IMR-90 (cell line): ENCODE results near the gene S100A11. TPM values are rescaled to one million over a fixed set of nuclear protein-coding genes. Genes with fewer than 3 reads are reported as not detected.

Source experiments
- ATAC-seq: fragments of 200-7000 bp; cut with Tn5 transposase; 2 replicates; pipeline ENCODE4 v1.9.1; 2020; ENCODE audit warnings: low read depth, mild to moderate bottlenecking, moderate library complexity
- BruUV-seq: library from RNA; stranded (reverse); fragments of 400-500 nt; replicated peaks from 2 replicates; lab custom pipeline; 2021; lab: Mats Ljungman, UMichigan
- CTCF ChIA-PET: fragments of 300-600 bp; formaldehyde crosslinking; extraction: SDS; loops from one replicate; lab custom pipeline; 2021; ENCODE audit warnings: antibody characterized with exemption; lab: Yijun Ruan, JAX
- POLR2A ChIA-PET: fragments of 300-600 bp; sonication (Branson Sonifier 250); formaldehyde crosslinking; loops from one replicate; lab custom pipeline; 2022; ENCODE audit warnings: antibody characterized with exemption; ENCODE audit not compliant: unreplicated experiment; lab: Charles Lee
- DNase-seq: peaks from one replicate; pipeline ENCODE4 v3.0.0; 2013
- H2AFZ ChIP-seq: replicated peaks from 2 replicates; pipeline ENCODE3; 2013; ENCODE audit warnings: low read length, mild to moderate bottlenecking; ENCODE audit not compliant: poor library complexity
- H2AK5ac ChIP-seq: 2 replicates; pipeline ENCODE4 v1.6.1; 2013; ENCODE audit warnings: low read depth, low read length, inconsistent platforms
- H2AK9ac ChIP-seq: replicated peaks from 2 replicates; pipeline ENCODE3; 2013; ENCODE audit warnings: mild to moderate bottlenecking, low read depth, low read length, moderate library complexity; ENCODE audit not compliant: poor library complexity
- H2BK120ac ChIP-seq: 2 replicates; pipeline ENCODE4 v1.6.1; 2013; ENCODE audit warnings: low read depth, low read length, inconsistent platforms
- H2BK15ac ChIP-seq: 3 replicates; pipeline ENCODE4 v1.6.1; 2013; ENCODE audit warnings: low read depth, low read length, inconsistent platforms
- H2BK20ac ChIP-seq: 2 replicates; pipeline ENCODE4 v1.6.1; 2013; ENCODE audit warnings: low read depth, mild to moderate bottlenecking, inconsistent platforms, low read length, moderate library complexity
- H2BK5ac ChIP-seq: 2 replicates; pipeline ENCODE4 v1.6.1; 2013; ENCODE audit warnings: mild to moderate bottlenecking, low read depth, low read length, inconsistent platforms; ENCODE audit not compliant: poor library complexity, severe bottlenecking
- H3K14ac ChIP-seq: replicated peaks from 2 replicates; pipeline ENCODE4 v1.6.1; 2013; ENCODE audit warnings: low read depth, low read length, inconsistent platforms
- H3K18ac ChIP-seq: 2 replicates; pipeline ENCODE4 v1.6.1; 2013; ENCODE audit warnings: low read depth, low read length, control low read depth
- H3K23ac ChIP-seq: 2 replicates; pipeline ENCODE4 v1.6.1; 2013; ENCODE audit warnings: low read depth, low read length, inconsistent platforms
- H3K27ac ChIP-seq: 2 replicates; pipeline ENCODE4 v1.5.1; 2013; ENCODE audit warnings: mild to moderate bottlenecking, control low read depth, low read length; ENCODE audit not compliant: insufficient read depth
- H3K27me3 ChIP-seq: 2 replicates; pipeline ENCODE4 v1.6.1; 2013; ENCODE audit warnings: low read length; ENCODE audit not compliant: control insufficient read depth, insufficient read depth
- H3K36me3 ChIP-seq: 2 replicates; pipeline ENCODE4 v1.6.1; 2013; ENCODE audit warnings: low read length, mixed read lengths; ENCODE audit not compliant: control insufficient read depth, insufficient read depth
- H3K4ac ChIP-seq: 2 replicates; pipeline ENCODE4 v1.6.1; 2013; ENCODE audit warnings: low read depth, low read length, inconsistent platforms
- H3K4me1 ChIP-seq: 2 replicates; pipeline ENCODE4 v1.6.1; 2013; ENCODE audit warnings: low read length, mixed read lengths; ENCODE audit not compliant: control insufficient read depth, insufficient read depth
- H3K4me2 ChIP-seq: 2 replicates; pipeline ENCODE4 v1.6.1; 2013; ENCODE audit warnings: low read depth, mild to moderate bottlenecking, control low read depth, low read length, moderate library complexity
- H3K4me3 ChIP-seq: 2 replicates; pipeline ENCODE4 v1.5.1; 2013; ENCODE audit warnings: low read depth, mild to moderate bottlenecking, control low read depth, low read length, moderate library complexity; ENCODE audit not compliant: insufficient read depth
- H3K56ac ChIP-seq: 2 replicates; pipeline ENCODE4 v1.6.1; 2013; ENCODE audit warnings: low read length, inconsistent platforms; ENCODE audit not compliant: insufficient read depth; ENCODE audit errors: extremely low read depth
- H3K79me1 ChIP-seq, 2 experiments: 2 replicates each; pipeline ENCODE4 v1.6.1; 2013; ENCODE audit warnings: low read length in 2 of 2, inconsistent platforms in 1 of 2, low read depth in 1 of 2
- H3K9ac ChIP-seq: 2 replicates; pipeline ENCODE4 v1.6.1; 2013; ENCODE audit warnings: low read depth, low read length, control low read depth
- H3K9me1 ChIP-seq: 2 replicates; pipeline ENCODE4 v1.6.1; 2013; ENCODE audit warnings: low read length, inconsistent platforms; ENCODE audit not compliant: insufficient read depth
- H3K9me3 ChIP-seq: 2 replicates; pipeline ENCODE4 v1.6.1; 2013; ENCODE audit warnings: low read length; ENCODE audit not compliant: control insufficient read depth, insufficient read depth
- H4K20me1 ChIP-seq: 2 replicates; pipeline ENCODE4 v1.6.1; 2013; ENCODE audit warnings: low read length, inconsistent platforms; ENCODE audit not compliant: insufficient read depth
- H4K5ac ChIP-seq: 2 replicates; pipeline ENCODE4 v1.6.1; 2013; ENCODE audit warnings: mild to moderate bottlenecking, low read depth, low read length, control low read depth
- H4K8ac ChIP-seq, 2 experiments: 2 replicates each; pipeline ENCODE4 v1.6.1; 2013; ENCODE audit warnings: low read depth in 2 of 2, low read length in 2 of 2, control low read depth in 1 of 2, inconsistent platforms in 1 of 2
- H4K91ac ChIP-seq: 2 replicates; pipeline ENCODE4 v1.6.1; 2013; ENCODE audit warnings: low read depth, low read length, inconsistent platforms; ENCODE audit not compliant: insufficient read depth
- BHLHE40 ChIP-seq: fragments of 150-350 bp; IDR thresholded peaks from 2 replicates; pipeline ENCODE4 v1.6.1; 2016; ENCODE audit warnings: mild to moderate bottlenecking, low read depth, low read length
- CEBPB ChIP-seq: IDR thresholded peaks from 2 replicates; pipeline ENCODE4 v1.6.1; 2012; ENCODE audit warnings: low read depth, low read length, improper control_type of control experiment
- CTCF ChIP-seq: conservative IDR thresholded peaks from 2 replicates; pipeline ENCODE4 v1.5.1; 2012; ENCODE audit warnings: mild to moderate bottlenecking, low read depth, low read length, improper control_type of control experiment
- ELK1 ChIP-seq: fragments of 150-350 bp; IDR thresholded peaks from 2 replicates; pipeline ENCODE4 v1.6.1; 2016; ENCODE audit warnings: low read depth, mild to moderate bottlenecking, low read length, moderate library complexity, borderline replicate concordance
- MAZ ChIP-seq: IDR thresholded peaks from 2 replicates; pipeline ENCODE4 v1.6.1; 2012; ENCODE audit warnings: low read depth, mild to moderate bottlenecking, low read length, improper control_type of control experiment, moderate library complexity, borderline replicate concordance
- MXI1 ChIP-seq: IDR thresholded peaks from 2 replicates; pipeline ENCODE4 v1.6.1; 2012; ENCODE audit warnings: low read depth, mild to moderate bottlenecking, low read length, moderate library complexity, borderline replicate concordance
- NFE2L2 ChIP-seq: fragments of 150-350 bp; IDR thresholded peaks from 2 replicates; pipeline ENCODE4 v1.6.1; 2016; ENCODE audit warnings: low read depth, mild to moderate bottlenecking, low read length
- POLR2A ChIP-seq: IDR thresholded peaks from 2 replicates; pipeline ENCODE4 v1.6.1; 2012; ENCODE audit warnings: mild to moderate bottlenecking, low read depth, low read length
- RAD21 ChIP-seq: IDR thresholded peaks from 2 replicates; pipeline ENCODE4 v1.6.1; 2012; ENCODE audit warnings: low read length, improper control_type of control experiment
- RCOR1 ChIP-seq: IDR thresholded peaks from 2 replicates; pipeline ENCODE4 v1.6.1; 2012; ENCODE audit warnings: mild to moderate bottlenecking, low read length, improper control_type of control experiment; ENCODE audit not compliant: insufficient replicate concordance
- USF2 ChIP-seq: fragments of 150-350 bp; IDR thresholded peaks from 2 replicates; pipeline ENCODE4 v1.6.1; 2017; ENCODE audit warnings: mild to moderate bottlenecking, antibody characterized with exemption, low read length, low read depth
- WGBS, 2 experiments: methylation state at CpG; one replicate each; pipeline versions ENCODE4 v1.1.5 to v1.1.7; 2013; ENCODE audit warnings: missing lambda C conversion rate in 2 of 2; ENCODE audit not compliant: insufficient read length in 1 of 2; ENCODE audit errors: extremely low coverage in 2 of 2; 5-methylcytosine and 5-hydroxymethylcytosine counted together
- dilution Hi-C: fragments of 300-500 bp; cut with HindIII; formaldehyde crosslinking; loops from one replicate; pipeline ENCODE4 v1.14.3; 2018; ENCODE audit warnings: low sequenced_read_pairs; ENCODE audit not compliant: unreplicated experiment
- in situ Hi-C: fragments of 300-500 bp; cut with MboI; formaldehyde crosslinking; loops from 3 replicates; pipeline ENCODE4 v1.14.3; 2019; ENCODE audit warnings: low sequenced_read_pairs, inconsistent platforms, mixed read lengths
- intact Hi-C: fragments of 100-400 bp; cut with micrococcal nuclease; formaldehyde crosslinking; loops from 2 replicates; pipeline ENCODE4 v1.10.0; 2022
- polyA plus RNA-seq, 3 experiments: library from polyadenylated mRNA; depleted of rRNA; stranded (reverse); fragments of >200 nt; gene quantifications; 2 replicates each; pipeline ENCODE4 v1.2.3, GENCODE V29; 2012; ENCODE audit warnings: low replicate concordance in 1 of 3
- total RNA-seq: library from RNA; depleted of rRNA; stranded (reverse); fragments of >200 nt; gene quantifications from 2 replicates; pipeline ENCODE4 v1.2.3, GENCODE V29; 2012

The S100A11 gene
- total and polyA plus RNA-seq, 2 of the 4 experiments (the other 2 are of a cell fraction) = 167 to 1,402 TPM

- H3K4me3 ChIP-seq = peak overlapping the region; percentile 77
- peaks cover 11% of the 10 kb centered on the region for H3K27me3 ChIP-seq
- peaks cover 20 to 33% of the 10 kb centered on the region in 2 experiments for H3K79me1 ChIP-seq
- WGBS, 2 experiments = 33% methylated on average over 4 of the region's 17 CpGs; no CpG with 5 or more reads in 1 of the 2 experiments
- peak overlapping the region; percentile 96 for H3K4me2 ChIP-seq
- H3K14ac ChIP-seq = peak overlapping the region; percentile 99
- peak overlapping the region; percentile 90 for H2BK5ac ChIP-seq
- H2BK15ac ChIP-seq = 0 out of 3 replicates have a peak overlapping the region, but pooled peaks have one; percentile 0
- no peak overlapping the region for H2BK20ac ChIP-seq
- H3K9me3 ChIP-seq = no peaks in the 10 kb centered on the region
- H3K4ac ChIP-seq = peak overlapping the region; percentile 98
- peak overlapping the region; percentile 97 for H3K27ac ChIP-seq
- peak overlapping the region; percentile 47 for H4K5ac ChIP-seq
- H4K91ac ChIP-seq = peak overlapping the region; percentile 95
- H4K8ac ChIP-seq = peak overlapping the region; percentile 79 to 95; a peak in 3 of 4 replicates
- peak overlapping the region; percentile 98 for H3K9ac ChIP-seq
- H3K36me3 ChIP-seq = peaks cover 24% of the 10 kb centered on the region
- ATAC-seq = peak; percentile 13; the same call in 1 of the 2 replicates
- H3K9me1 ChIP-seq = peaks cover 3% of the 10 kb centered on the region; the same call in 1 of the 2 replicates
- no peak for TF ChIP-seq BHLHE40
- no peak for TF ChIP-seq NFE2L2
- TF ChIP-seq RCOR1 = no peak
- no peak for TF ChIP-seq USF2
- TF ChIP-seq CTCF = no peak
- TF ChIP-seq CEBPB = no peak
- no peak for TF ChIP-seq MXI1
- no peak for TF ChIP-seq ELK1
- TF ChIP-seq POLR2A = no peak; the same call in 1 of the 2 replicates
- no peak for TF ChIP-seq MAZ
- TF ChIP-seq RAD21 = no peak
- DNase-seq = no peak
- peak overlapping the region; percentile 33; the same call in 1 of the 2 replicates for H3K18ac ChIP-seq
- H2AK5ac ChIP-seq = peak overlapping the region; percentile 79
- peak overlapping the region; percentile 89 for H3K23ac ChIP-seq
- H2BK120ac ChIP-seq = 0 out of 2 replicates have a peak overlapping the region, but pooled peaks have one; percentile 13
- no TSS peak for BruUV-seq
- CTCF ChIA-PET = interaction anchor here (0.6 to 0.8 kb wide), 2 partner anchors 95 to 884 kb away, joined by 4 read pairs; no protein-coding TSS in a partner anchor
- peak overlapping the region; percentile 98 for H2AK9ac ChIP-seq
- intact Hi-C loops (no loop called here), dilution Hi-C loops (no loop called here), in situ Hi-C loops (no loop called here)
- POLR2A ChIA-PET = no interaction called here
- no peak overlapping the region for H2AFZ ChIP-seq
- peaks cover 27% of the 10 kb centered on the region for H4K20me1 ChIP-seq
- H3K56ac ChIP-seq = peak overlapping the region; percentile 99
- H3K4me1 ChIP-seq = peaks cover 5% of the 10 kb centered on the region
These were observed 1.1 kb downstream of the S100A11 start for GRCh38 chr1:152035539-152036266.
